ENCODE results near the gene THAP10. TPM values are rescaled to one million over a fixed set of nuclear protein-coding genes. Genes with fewer than 3 reads are reported as not detected.

Gene THAP10
- total and polyA plus RNA-seq, 2 experiments from 2014 or later, result 5.7 to 8.2 TPM

DNA sequence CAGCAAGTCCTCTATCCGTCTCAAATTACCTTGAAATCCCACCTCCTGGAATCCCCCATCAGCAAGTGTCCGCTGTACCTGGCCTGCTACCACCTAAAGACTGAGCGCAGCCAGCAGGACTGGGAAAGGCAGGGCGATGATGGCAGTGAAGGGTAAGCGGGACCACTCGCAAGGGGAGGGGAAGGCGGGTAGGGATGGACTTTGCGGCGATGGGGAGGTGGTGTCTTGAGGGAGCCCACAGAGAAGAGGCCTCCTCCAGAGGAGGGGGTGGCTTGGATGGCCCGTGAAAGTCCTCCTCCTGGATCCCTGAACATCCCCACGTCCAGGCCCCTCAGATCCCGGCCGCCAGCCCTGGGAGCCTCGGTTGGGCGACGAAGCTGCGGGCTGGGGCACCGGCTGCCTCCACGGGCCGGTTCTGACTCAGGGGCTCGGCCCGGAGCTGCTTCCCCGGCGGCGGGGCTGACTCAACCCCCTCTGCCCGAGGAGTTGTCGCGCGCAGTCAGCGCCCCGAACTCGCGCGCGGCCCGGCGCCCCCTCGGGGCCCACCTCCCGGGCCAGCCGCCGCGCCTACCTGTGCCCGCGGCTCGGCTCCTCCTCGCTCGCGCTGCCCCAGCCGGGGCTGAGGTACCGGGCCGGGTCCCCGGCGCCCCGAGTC lies 38.8 kb downstream of the THAP10 start:
- H3K27ac Mint-ChIP-seq, result no peak overlapping the region; the same call in 1 of the 2 replicates
- ATAC-seq, result peak; percentile 81
- Histone ChIP-seq H2AFZ (peak overlapping the region; percentile 9; the same call in 1 of the 2 replicates), H3K36me3 (ENCODE audit: insufficient read depth) (no peaks in the 10 kb centered on the region), H3F3A (replicated peaks; ENCODE audit: low read depth) (0 out of 2 replicates have a peak, but pooled peaks cover 9% of the 10 kb centered on the region), H3K9me2 (ENCODE audit: insufficient read depth) (no peaks in the 10 kb centered on the region), H4K20me1 (replicated peaks; ENCODE audit: insufficient read depth) (no peaks in the 10 kb centered on the region; the same call in 1 of the 2 replicates), H3K4me1 (ENCODE audit: insufficient read depth) (peaks cover 8% of the 10 kb centered on the region), H3K4me2 (peak overlapping the region; percentile 81), H3K4me3 (peak overlapping the region; percentile 87), H3K27me3 (ENCODE audit: insufficient read depth) (peaks cover 10% of the 10 kb centered on the region), H3K79me2 (replicated peaks; ENCODE audit: insufficient read depth) (peaks cover 7% of the 10 kb centered on the region; the same call in 1 of the 2 replicates), H3K27ac (ENCODE audit: low read depth) (no peak overlapping the region)
- peak; percentile 85 for DNase-seq (ENCODE audit: low spot score)
- peaks cover 14% of the 10 kb centered on the region for H3K36me3 Mint-ChIP-seq (ENCODE audit: low read depth)
- peaks cover 20% of the 10 kb centered on the region for H3K4me1 Mint-ChIP-seq
- no peak for TF ChIP-seq NANOG (IDR thresholded peaks at IDR 0.05; ENCODE audit: borderline replicate concordance)
- peak; percentile 83 for TF ChIP-seq POLR2AphosphoS5 (IDR thresholded peaks at IDR 0.05; ENCODE audit: low read depth)
- no peak for TF ChIP-seq CREB1 (CRISPR knock-in tag; IDR thresholded peaks at IDR 0.05; ENCODE audit: low read depth)
- no peak for TF ChIP-seq EZH2 (IDR thresholded peaks at IDR 0.05; ENCODE audit: low read depth, unreplicated experiment)
- TF ChIP-seq, protein P1, sequence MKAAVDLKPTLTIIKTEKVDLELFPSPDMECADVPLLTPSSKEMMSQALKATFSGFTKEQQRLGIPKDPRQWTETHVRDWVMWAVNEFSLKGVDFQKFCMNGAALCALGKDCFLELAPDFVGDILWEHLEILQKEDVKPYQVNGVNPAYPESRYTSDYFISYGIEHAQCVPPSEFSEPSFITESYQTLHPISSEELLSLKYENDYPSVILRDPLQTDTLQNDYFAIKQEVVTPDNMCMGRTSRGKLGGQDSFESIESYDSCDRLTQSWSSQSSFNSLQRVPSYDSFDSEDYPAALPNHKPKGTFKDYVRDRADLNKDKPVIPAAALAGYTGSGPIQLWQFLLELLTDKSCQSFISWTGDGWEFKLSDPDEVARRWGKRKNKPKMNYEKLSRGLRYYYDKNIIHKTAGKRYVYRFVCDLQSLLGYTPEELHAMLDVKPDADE (IDR thresholded peaks at IDR 0.05), result no peak
- no peak for TF ChIP-seq EZH2phosphoT487 (IDR thresholded peaks at IDR 0.05; ENCODE audit: unreplicated experiment)
- H3K4me3 Mint-ChIP-seq, result peak overlapping the region; percentile 88
- H3K27me3 Mint-ChIP-seq (ENCODE audit: insufficient read depth, low read depth, poor library complexity), result peaks cover 6% of the 10 kb centered on the region
- no peaks in the 10 kb centered on the region for H3K9me3 Mint-ChIP-seq

DNA sequence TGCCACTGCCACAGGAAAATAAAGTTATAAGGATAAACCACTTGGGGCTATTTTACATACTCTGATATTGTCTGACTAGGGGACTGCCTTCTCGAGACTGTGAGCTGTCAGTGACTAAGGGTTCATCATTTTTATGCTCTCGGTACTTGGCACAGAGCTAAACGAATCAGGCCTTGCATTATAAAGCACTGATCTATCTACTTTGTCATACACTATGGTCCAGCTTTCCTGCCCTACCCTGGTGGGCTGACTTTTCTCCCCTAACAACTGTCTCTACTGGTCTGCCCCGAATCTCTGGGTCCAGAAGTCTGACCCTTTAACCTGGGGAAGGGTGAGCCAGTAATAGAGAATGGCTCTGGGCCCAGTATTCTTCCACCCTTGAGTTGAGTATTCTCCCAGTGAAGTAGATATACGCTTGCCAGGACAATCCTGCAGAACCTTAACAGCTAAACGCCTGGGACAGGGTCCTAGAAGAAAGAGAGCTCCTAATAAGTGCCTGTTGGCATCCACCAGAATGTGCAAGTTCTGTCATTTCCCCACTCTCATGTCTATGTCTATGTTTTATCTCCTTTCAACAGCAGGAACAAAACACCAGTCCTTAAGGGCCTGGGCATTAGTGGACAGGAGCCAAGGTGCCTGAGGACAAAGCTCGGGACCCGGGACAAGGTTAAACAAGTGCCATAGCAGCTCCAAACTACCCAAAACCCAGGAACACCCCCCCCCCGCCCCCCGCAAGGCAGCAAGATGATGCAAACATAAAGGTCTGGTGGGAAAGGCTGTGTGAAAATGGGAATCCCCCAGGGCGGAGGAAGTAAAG lies 39.5 kb downstream of the THAP10 start:
- peak overlapping the region; percentile 79; the same call in 1 of the 2 replicates for H3K27ac Mint-ChIP-seq
- H3K4me1 Mint-ChIP-seq, result peaks cover 20% of the 10 kb centered on the region
- Histone ChIP-seq H3K36me3 (ENCODE audit: insufficient read depth) (no peaks in the 10 kb centered on the region), H3K27ac (ENCODE audit: low read depth) (peak overlapping the region; percentile 82), H2AFZ (no peak overlapping the region), H3K4me3 (peak overlapping the region; percentile 87), H3K27me3 (ENCODE audit: insufficient read depth) (peaks cover 10% of the 10 kb centered on the region), H3K4me1 (ENCODE audit: insufficient read depth) (peaks cover 8% of the 10 kb centered on the region), H3K9me2 (ENCODE audit: insufficient read depth) (no peaks in the 10 kb centered on the region), H3K4me2 (peak overlapping the region; percentile 81), H3F3A (replicated peaks; ENCODE audit: low read depth) (0 out of 2 replicates have a peak, but pooled peaks cover 9% of the 10 kb centered on the region), H3K79me2 (replicated peaks; ENCODE audit: insufficient read depth) (peaks cover 7% of the 10 kb centered on the region; the same call in 1 of the 2 replicates), H4K20me1 (replicated peaks; ENCODE audit: insufficient read depth) (no peaks in the 10 kb centered on the region; the same call in 1 of the 2 replicates)
- TF ChIP-seq POLR2AphosphoS5 (IDR thresholded peaks at IDR 0.05; ENCODE audit: low read depth), result no peak
- TF ChIP-seq ZNF114 (CRISPR knock-in tag; IDR thresholded peaks at IDR 0.05), result no peak
- TF ChIP-seq STAT1 (IDR thresholded peaks at IDR 0.05; ENCODE audit: unreplicated experiment), result no peak
- TF ChIP-seq, protein P1 (IDR thresholded peaks at IDR 0.05), result no peak
- ATAC-seq (no peak), DNase-seq (ENCODE audit: low spot score) (no peak)
- H3K27me3 Mint-ChIP-seq (ENCODE audit: insufficient read depth, low read depth, poor library complexity), result peaks cover 6% of the 10 kb centered on the region
- peak overlapping the region; percentile 88 for H3K4me3 Mint-ChIP-seq
- no peaks in the 10 kb centered on the region for H3K9me3 Mint-ChIP-seq
- H3K36me3 Mint-ChIP-seq (ENCODE audit: low read depth), result peaks cover 14% of the 10 kb centered on the region

Data from GM23338 (cell line).